Smooth muscle cell (in vitro differentiated cells): ENCODE measurements around the gene PEX1. TPM values are rescaled to one million over a fixed set of nuclear protein-coding genes. Genes with fewer than 3 reads are reported as not detected.
A peak's percentile ranks its signal among the peaks of the same experiment; 100 is the strongest.
"Not testable (repeated sequence)": the region's sequence is repeated elsewhere in the genome, so short reads cannot be mapped to it uniquely, and the experiment has no call there.

Experiments used
- DNase-seq: peaks from one replicate; lab custom pipeline; 2025; ENCODE audit not compliant: unreplicated experiment; lab: John Stamatoyannopoulos, UW
- H2AFZ ChIP-seq: fragments of 200-600 bp; sonication (generic); 2 replicates; pipeline ENCODE4 v1.6.0; 2016; ENCODE audit warnings: antibody characterized with exemption, low read depth, mild to moderate bottlenecking
- H3F3A ChIP-seq: fragments of 200-600 bp; sonication (generic); 2 replicates; pipeline ENCODE4 v1.6.0; 2017; ENCODE audit warnings: antibody characterized with exemption, low read depth
- H3K27ac ChIP-seq: fragments of 200-600 bp; sonication (generic); 2 replicates; pipeline ENCODE4 v1.5.1; 2016; ENCODE audit warnings: low read depth, mild to moderate bottlenecking
- H3K27me3 ChIP-seq: fragments of 200-600 bp; sonication (generic); 2 replicates; pipeline ENCODE4 v1.6.1; 2016; ENCODE audit warnings: low read depth, mild to moderate bottlenecking
- H3K36me3 ChIP-seq: fragments of 200-600 bp; sonication (generic); 2 replicates; pipeline ENCODE4 v1.5.1; 2016; ENCODE audit warnings: low read depth
- H3K4me1 ChIP-seq: fragments of 200-600 bp; sonication (generic); 2 replicates; pipeline ENCODE4 v1.5.1; 2016; ENCODE audit warnings: low read depth
- H3K4me2 ChIP-seq: fragments of 200-600 bp; sonication (generic); 2 replicates; pipeline ENCODE4 v1.6.0; 2016; ENCODE audit warnings: mild to moderate bottlenecking
- H3K4me3 ChIP-seq: fragments of 200-600 bp; sonication (generic); 2 replicates; pipeline ENCODE4 v1.5.1; 2016; ENCODE audit warnings: mild to moderate bottlenecking
- H3K79me2 ChIP-seq: fragments of 200-600 bp; sonication (generic); 2 replicates; pipeline ENCODE4 v1.6.0; 2016; ENCODE audit warnings: low read depth, mild to moderate bottlenecking
- H3K9ac ChIP-seq: fragments of 200-600 bp; sonication (generic); 2 replicates; pipeline ENCODE4 v1.6.0; 2016; ENCODE audit warnings: low read depth
- H3K9me3 ChIP-seq: fragments of 200-600 bp; sonication (generic); replicated peaks from 2 replicates; pipeline ENCODE4 v1.5.1; 2016; ENCODE audit warnings: low read depth
- H4K20me1 ChIP-seq: fragments of 200-600 bp; sonication (generic); 2 replicates; pipeline ENCODE4 v1.6.0; 2016; ENCODE audit warnings: low read depth
- WGBS: methylation state at CpG from one replicate; pipeline ENCODE4 v1.1.7; 2016; ENCODE audit warnings: low lambda C conversion rate; 5-methylcytosine and 5-hydroxymethylcytosine counted together
- polyA plus RNA-seq: library from polyadenylated mRNA; unstranded; fragments of >200 nt; fragmentation: Nextera tagmentation; extraction: Ambion mirVana; gene quantifications from 2 replicates; pipeline ENCODE4 v1.2.1, GENCODE V29; 2016
- total RNA-seq: library from RNA; depleted of rRNA; stranded (reverse); fragments of >200 nt; gene quantifications from 2 replicates; pipeline ENCODE4 v1.2.3, GENCODE V29; 2014
- TF ChIP-seq, protein P1 (sequence below): fragments of 200-600 bp; sonication (generic); IDR thresholded peaks from 2 replicates; pipeline ENCODE4 v1.5.1; 2017; ENCODE audit warnings: borderline replicate concordance, mild to moderate bottlenecking, antibody characterized with exemption; ENCODE audit not compliant: insufficient read depth, poor library complexity, severe bottlenecking

Gene PEX1
- total and polyA plus RNA-seq, 2 experiments from 2014 or later: 4.4 to 10.8 TPM

DNA sequence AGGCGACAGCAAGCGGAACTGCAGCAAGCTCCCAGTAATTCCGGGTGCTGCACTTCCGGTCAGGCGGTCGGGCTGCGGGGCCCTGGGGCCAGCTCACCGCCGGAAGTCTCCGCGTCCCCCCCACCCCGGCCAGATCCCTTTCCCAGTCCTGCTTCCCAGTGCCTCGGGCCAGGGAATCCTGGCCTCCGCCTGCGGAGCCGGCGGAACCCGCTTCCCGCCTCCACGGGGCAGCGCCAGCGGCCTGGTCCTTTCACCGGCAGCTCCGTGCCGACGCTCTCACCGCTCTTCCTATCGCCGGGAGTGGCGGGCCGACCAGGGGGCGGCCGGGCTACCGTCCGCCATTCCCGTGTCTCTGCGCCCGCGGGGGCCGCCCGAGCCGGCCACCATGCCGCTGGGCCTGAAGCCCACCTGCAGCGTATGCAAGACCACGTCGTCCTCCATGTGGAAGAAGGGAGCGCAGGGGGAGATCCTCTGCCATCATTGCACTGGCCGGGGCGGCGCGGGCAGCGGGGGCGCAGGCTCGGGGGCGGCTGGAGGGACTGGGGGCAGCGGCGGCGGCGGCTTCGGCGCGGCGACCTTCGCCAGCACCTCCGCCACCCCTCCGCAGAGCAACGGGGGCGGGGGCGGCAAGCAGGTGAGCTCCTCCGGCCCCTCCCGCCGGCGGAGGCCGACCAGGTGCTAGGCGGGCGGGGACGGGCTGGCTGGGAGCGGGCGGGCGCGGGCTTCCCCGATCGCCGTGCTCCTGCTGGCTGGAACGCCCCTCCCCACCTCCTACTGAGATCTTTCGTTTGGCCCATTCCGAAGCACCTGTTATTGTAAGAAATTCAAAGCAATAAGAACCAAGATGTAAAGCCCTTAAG is 80.7 kb downstream of the PEX1 start, which contains the start of gene GATAD1:
GATAD1 (plus strand) TSS at position 138 of the 860 bp plus-strand sequence; CDS start at position 386, 248 bp downstream.
- peak within 1 kb of the TSS; percentile 92 for H3K4me3 ChIP-seq
- peak within 1 kb of the TSS; percentile 96 for H3K4me2 ChIP-seq
- H3K9ac ChIP-seq: peak within 1 kb of the TSS; percentile 89
- TF ChIP-seq, protein P1, sequence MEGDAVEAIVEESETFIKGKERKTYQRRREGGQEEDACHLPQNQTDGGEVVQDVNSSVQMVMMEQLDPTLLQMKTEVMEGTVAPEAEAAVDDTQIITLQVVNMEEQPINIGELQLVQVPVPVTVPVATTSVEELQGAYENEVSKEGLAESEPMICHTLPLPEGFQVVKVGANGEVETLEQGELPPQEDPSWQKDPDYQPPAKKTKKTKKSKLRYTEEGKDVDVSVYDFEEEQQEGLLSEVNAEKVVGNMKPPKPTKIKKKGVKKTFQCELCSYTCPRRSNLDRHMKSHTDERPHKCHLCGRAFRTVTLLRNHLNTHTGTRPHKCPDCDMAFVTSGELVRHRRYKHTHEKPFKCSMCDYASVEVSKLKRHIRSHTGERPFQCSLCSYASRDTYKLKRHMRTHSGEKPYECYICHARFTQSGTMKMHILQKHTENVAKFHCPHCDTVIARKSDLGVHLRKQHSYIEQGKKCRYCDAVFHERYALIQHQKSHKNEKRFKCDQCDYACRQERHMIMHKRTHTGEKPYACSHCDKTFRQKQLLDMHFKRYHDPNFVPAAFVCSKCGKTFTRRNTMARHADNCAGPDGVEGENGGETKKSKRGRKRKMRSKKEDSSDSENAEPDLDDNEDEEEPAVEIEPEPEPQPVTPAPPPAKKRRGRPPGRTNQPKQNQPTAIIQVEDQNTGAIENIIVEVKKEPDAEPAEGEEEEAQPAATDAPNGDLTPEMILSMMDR: no peak
- no peaks in the 10 kb centered on the region for H4K20me1 ChIP-seq
- no peaks in the 10 kb centered on the region for H3K9me3 ChIP-seq
- DNase-seq: peak; percentile 69
- H3K27me3 ChIP-seq: no peaks in the 10 kb centered on the region
- WGBS: 1% methylated on average over 59 of the region's 87 CpGs
- peak within 1 kb of the TSS; percentile 98 for H2AFZ ChIP-seq
- H3K27ac ChIP-seq: peak within 1 kb of the TSS; percentile 81
- peaks cover 7% of the 10 kb centered on the region for H3K36me3 ChIP-seq
- peaks cover 10% of the 10 kb centered on the region for H3K4me1 ChIP-seq
- H3F3A ChIP-seq: no peaks in the 10 kb centered on the region
- peaks cover 21% of the 10 kb centered on the region for H3K79me2 ChIP-seq

DNA sequence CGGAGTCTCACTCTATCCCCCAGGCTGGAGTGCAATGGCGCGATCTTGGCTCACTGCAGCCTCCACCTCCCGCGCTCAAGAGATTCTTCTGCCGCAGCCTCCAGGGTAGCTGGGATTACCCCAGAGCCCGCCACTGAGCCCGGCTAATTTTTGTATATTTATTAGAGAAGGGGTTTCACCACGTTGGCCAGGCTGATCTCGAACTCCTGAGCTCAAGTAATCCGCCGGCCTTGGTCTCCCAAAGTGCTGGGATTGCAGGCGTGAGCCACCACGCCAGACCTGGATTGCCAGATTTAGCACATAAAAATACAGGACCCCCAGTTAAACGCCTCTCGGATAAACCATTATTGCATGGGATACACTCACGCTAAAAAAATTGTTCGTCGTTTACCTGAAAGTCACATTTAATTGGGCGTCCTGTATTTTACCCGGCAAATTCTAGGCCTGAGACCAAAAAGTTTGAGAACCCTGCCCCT is 81.4 kb downstream of the PEX1 start:
- no peak overlapping the region for H3K9ac ChIP-seq
- H3K79me2 ChIP-seq: peaks cover 21% of the 10 kb centered on the region
- 55% methylated on average over 21 of the region's 21 CpGs for WGBS
- no peak overlapping the region for H3K27ac ChIP-seq
- H2AFZ ChIP-seq: peak overlapping the region; percentile 94
- H3K36me3 ChIP-seq: peaks cover 7% of the 10 kb centered on the region
- H3K9me3 ChIP-seq: no peaks in the 10 kb centered on the region
- TF ChIP-seq, protein P1: peak; percentile 86
- H3K4me3 ChIP-seq: peak overlapping the region; percentile 92
- H3K4me1 ChIP-seq: peaks cover 10% of the 10 kb centered on the region
- no peak for DNase-seq
- H3K27me3 ChIP-seq: no peaks in the 10 kb centered on the region
- no peaks in the 10 kb centered on the region for H3F3A ChIP-seq
- H4K20me1 ChIP-seq: no peaks in the 10 kb centered on the region
- peak overlapping the region; percentile 96 for H3K4me2 ChIP-seq

GRCh38 chr7:92442720-92443119 is 85.6 kb downstream of the PEX1 start:
- not testable (repeated sequence) for H3K9ac ChIP-seq, H3K9me3 ChIP-seq, H3K4me2 ChIP-seq, DNase-seq, H3K4me3 ChIP-seq, H3K36me3 ChIP-seq, H2AFZ ChIP-seq, H3K4me1 ChIP-seq, H3K79me2 ChIP-seq, H4K20me1 ChIP-seq, H3K27ac ChIP-seq, H3F3A ChIP-seq, H3K27me3 ChIP-seq
- WGBS: 80% methylated on average over 2 of the region's 2 CpGs

DNA sequence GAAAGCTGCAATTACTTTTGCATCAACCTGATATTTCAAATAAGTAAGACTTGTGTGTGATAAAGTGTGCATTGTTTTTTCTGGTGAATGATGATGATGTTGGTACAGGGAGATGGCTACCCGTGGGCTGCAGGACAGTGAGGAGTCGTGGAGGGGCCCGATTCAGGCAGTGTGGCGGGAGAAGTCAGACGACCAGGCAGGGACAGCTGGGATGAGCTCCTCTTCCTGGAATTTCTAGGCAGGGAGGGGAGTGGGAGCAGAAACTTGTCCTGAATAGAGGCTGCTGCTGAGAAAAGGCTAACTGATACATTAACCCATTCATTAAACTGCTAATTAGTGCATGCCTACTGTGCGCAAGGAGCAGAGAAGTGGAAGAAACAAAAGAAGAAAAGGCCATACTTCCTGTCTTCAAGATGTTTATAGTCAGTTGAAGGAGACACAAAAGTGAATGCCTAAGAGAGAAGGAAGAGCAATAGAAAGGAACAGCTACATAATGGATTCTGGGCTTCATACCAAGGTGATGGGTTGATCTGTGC is 90.3 kb downstream of the PEX1 start:
- Histone ChIP-seq H3K9ac (no peak overlapping the region), H3K4me1 (no peaks in the 10 kb centered on the region), H3K9me3 (no peaks in the 10 kb centered on the region), H3K4me2 (no peak overlapping the region), H3K36me3 (no peaks in the 10 kb centered on the region), H3F3A (no peaks in the 10 kb centered on the region), H3K27me3 (no peaks in the 10 kb centered on the region), H3K4me3 (no peak overlapping the region), H3K27ac (no peak overlapping the region), H2AFZ (no peak overlapping the region), H3K79me2 (no peaks in the 10 kb centered on the region), H4K20me1 (no peaks in the 10 kb centered on the region)
- 43% methylated on average over 6 of the region's 6 CpGs for WGBS
- TF ChIP-seq, protein P1: no peak
- DNase-seq: no peak
